ENCODE data around the gene SCAMP4. TPM values are rescaled to one million over a fixed set of nuclear protein-coding genes. Genes with fewer than 3 reads are reported as not detected.
"Not testable (repeated sequence)": the region's sequence is repeated elsewhere in the genome, so short reads cannot be mapped to it uniquely, and the experiment has no call there.

The SCAMP4 gene
- polyA plus RNA-seq, 1 donor from 2014 or later: 12.7 TPM

DNA sequence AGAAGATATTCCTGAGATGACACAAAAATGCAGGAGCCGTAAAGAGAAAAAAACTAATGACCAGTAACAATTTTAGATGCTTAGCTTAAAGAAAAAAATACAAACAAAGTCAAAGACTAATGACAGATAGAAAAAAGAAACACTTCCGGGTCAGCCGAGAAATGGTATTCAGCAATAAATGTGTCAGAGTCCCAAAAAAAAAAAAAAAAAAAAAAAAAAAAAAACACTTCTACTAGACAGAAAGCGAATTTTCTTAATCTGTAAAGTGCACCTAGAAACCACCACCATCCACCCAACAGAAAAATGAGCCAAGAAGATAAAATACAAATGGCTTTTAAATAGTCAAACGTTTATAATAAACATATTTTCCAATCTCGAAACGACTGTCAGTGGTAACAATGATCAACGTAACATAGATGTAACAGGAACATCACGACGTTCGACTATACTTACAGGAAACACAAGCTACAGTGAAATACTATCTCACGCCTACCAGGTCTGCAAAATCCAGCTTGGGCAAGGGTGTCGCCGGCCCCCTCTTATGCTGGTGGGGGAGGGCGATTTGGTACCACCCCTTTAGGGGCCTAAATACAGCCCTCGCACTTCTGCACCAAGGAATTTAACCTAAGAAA lies 30.5 kb upstream of the SCAMP4 start:
- Histone ChIP-seq H3K27ac (ENCODE audit: low read length) (no peak overlapping the region), H3K36me3 (ENCODE audit: insufficient read depth, low read length) (no peaks in the 10 kb centered on the region), H3K9me3 (ENCODE audit: low read length) (no peaks in the 10 kb centered on the region), H3K4me2 (ENCODE audit: low read length) (peak overlapping the region; percentile 88), H3K79me2 (replicated peaks; ENCODE audit: insufficient read depth, low read length) (peaks cover 17% of the 10 kb centered on the region), H3K27me3 (ENCODE audit: insufficient read depth, low read depth, low read length) (no peaks in the 10 kb centered on the region), H3K4me3 (ENCODE audit: low read length) (peak overlapping the region; percentile 99), H3F3A (ENCODE audit: insufficient read depth, low read length, poor library complexity, severe bottlenecking) (no peaks in the 10 kb centered on the region), H3K9me2 (ENCODE audit: insufficient read depth, low read length) (no peaks in the 10 kb centered on the region), H4K20me1 (ENCODE audit: insufficient read depth) (peaks cover 4% of the 10 kb centered on the region), H3K9ac (ENCODE audit: low read length) (peak overlapping the region; percentile 81), H2AFZ (ENCODE audit: low read depth, low read length) (no peak overlapping the region)
- TF ChIP-seq EZH2 (IDR thresholded peaks at IDR 0.05; ENCODE audit: borderline replicate concordance, insufficient read depth, low read length, poor library complexity, severe bottlenecking) (no peak), RAD21 (conservative IDR thresholded peaks at IDR 0.05) (no peak), SMC3 (conservative IDR thresholded peaks at IDR 0.05; ENCODE audit: poor library complexity) (no peak), CTCF (IDR thresholded peaks at IDR 0.05; ENCODE audit: poor library complexity, severe bottlenecking) (no peak), MXI1 (conservative IDR thresholded peaks at IDR 0.05; ENCODE audit: poor library complexity, severe bottlenecking) (no peak), EP300 (conservative IDR thresholded peaks at IDR 0.05; ENCODE audit: poor library complexity, severe bottlenecking) (no peak), TAF1 (IDR thresholded peaks at IDR 0.05; ENCODE audit: low read depth) (no peak), POLR2AphosphoS5 (IDR thresholded peaks at IDR 0.05) (no peak)
- TF ChIP-seq, protein P1, sequence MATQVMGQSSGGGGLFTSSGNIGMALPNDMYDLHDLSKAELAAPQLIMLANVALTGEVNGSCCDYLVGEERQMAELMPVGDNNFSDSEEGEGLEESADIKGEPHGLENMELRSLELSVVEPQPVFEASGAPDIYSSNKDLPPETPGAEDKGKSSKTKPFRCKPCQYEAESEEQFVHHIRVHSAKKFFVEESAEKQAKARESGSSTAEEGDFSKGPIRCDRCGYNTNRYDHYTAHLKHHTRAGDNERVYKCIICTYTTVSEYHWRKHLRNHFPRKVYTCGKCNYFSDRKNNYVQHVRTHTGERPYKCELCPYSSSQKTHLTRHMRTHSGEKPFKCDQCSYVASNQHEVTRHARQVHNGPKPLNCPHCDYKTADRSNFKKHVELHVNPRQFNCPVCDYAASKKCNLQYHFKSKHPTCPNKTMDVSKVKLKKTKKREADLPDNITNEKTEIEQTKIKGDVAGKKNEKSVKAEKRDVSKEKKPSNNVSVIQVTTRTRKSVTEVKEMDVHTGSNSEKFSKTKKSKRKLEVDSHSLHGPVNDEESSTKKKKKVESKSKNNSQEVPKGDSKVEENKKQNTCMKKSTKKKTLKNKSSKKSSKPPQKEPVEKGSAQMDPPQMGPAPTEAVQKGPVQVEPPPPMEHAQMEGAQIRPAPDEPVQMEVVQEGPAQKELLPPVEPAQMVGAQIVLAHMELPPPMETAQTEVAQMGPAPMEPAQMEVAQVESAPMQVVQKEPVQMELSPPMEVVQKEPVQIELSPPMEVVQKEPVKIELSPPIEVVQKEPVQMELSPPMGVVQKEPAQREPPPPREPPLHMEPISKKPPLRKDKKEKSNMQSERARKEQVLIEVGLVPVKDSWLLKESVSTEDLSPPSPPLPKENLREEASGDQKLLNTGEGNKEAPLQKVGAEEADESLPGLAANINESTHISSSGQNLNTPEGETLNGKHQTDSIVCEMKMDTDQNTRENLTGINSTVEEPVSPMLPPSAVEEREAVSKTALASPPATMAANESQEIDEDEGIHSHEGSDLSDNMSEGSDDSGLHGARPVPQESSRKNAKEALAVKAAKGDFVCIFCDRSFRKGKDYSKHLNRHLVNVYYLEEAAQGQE (IDR thresholded peaks at IDR 0.05; ENCODE audit: borderline replicate concordance): no peak

- not testable (repeated sequence) for H3K36me3 ChIP-seq (ENCODE audit: insufficient read depth, low read length); H3K27me3 ChIP-seq (ENCODE audit: insufficient read depth, low read depth, low read length); H3K9me3 ChIP-seq (ENCODE audit: low read length); H4K20me1 ChIP-seq (ENCODE audit: insufficient read depth); H3K9me2 ChIP-seq (ENCODE audit: insufficient read depth, low read length); H3F3A ChIP-seq (ENCODE audit: insufficient read depth, low read length, poor library complexity, severe bottlenecking)
- Histone ChIP-seq H3K4me3 (ENCODE audit: low read length) (peak overlapping the region; percentile 99), H3K79me2 (replicated peaks; ENCODE audit: insufficient read depth, low read length) (peaks cover 17% of the 10 kb centered on the region), H3K9ac (ENCODE audit: low read length) (peak overlapping the region; percentile 81), H2AFZ (ENCODE audit: low read depth, low read length) (peak overlapping the region; percentile 24), H3K27ac (ENCODE audit: low read length) (peak overlapping the region; percentile 68), H3K4me2 (ENCODE audit: low read length) (peak overlapping the region; percentile 88)
These were observed 29.9 kb upstream of the SCAMP4 start for GRCh38 chr19:1875265-1875645.
